B cell (primary cell): ENCODE results near the gene TMEM131. TPM values are rescaled to one million over a fixed set of nuclear protein-coding genes. Genes with fewer than 3 reads are reported as not detected.

Experiments
- ATAC-seq: fragments of 200-7000 bp; cut with Tn5 transposase; one replicate; pipeline ENCODE4 v1.10.0; 2021; ENCODE audit warnings: low read depth, mild to moderate bottlenecking, moderate number of reproducible peaks, moderate library complexity
- CTCF ChIA-PET: fragments of 350-600 bp; sonication (Branson Sonifier 250); formaldehyde crosslinking; loops from one replicate; lab custom pipeline; 2021; ENCODE audit warnings: antibody characterized with exemption, inconsistent platforms; lab: Charles Lee
- POLR2A ChIA-PET: fragments of 350-600 bp; sonication (Branson Sonifier 250); formaldehyde crosslinking; loops from one replicate; lab custom pipeline; 2021; ENCODE audit warnings: antibody characterized with exemption; lab: Charles Lee
- DNase-seq: peaks from one replicate; pipeline ENCODE4 v3.0.0; 2013
- H2AFZ ChIP-seq: 2 replicates; pipeline ENCODE4 v1.6.1; 2012; ENCODE audit warnings: mild to moderate bottlenecking, low read depth, low read length; ENCODE audit not compliant: insufficient read depth, poor library complexity, severe bottlenecking
- H3K27ac ChIP-seq, 2 donors: 1 replicate in 1 of 2; 2 replicates in 1 of 2; pipeline ENCODE4 v1.5.1; 2012 to 2013; ENCODE audit warnings: low read length in 2 of 2, mild to moderate bottlenecking in 2 of 2, moderate library complexity in 1 of 2
- H3K27me3 ChIP-seq, 4 experiments: fragments of 200-600 bp in 1 of 4; sonication (generic) in 1 of 4; replicated peaks in 1 of 4; 1 replicate in 2 of 4; 2 replicates in 2 of 4; pipeline versions ENCODE4 v1.6.1 to v1.7.0; 2013 to 2016; ENCODE audit warnings: low read length in 3 of 4, mild to moderate bottlenecking in 2 of 4, mixed read lengths in 1 of 4, moderate library complexity in 1 of 4; ENCODE audit not compliant: insufficient read depth in 4 of 4, control insufficient read depth in 3 of 4; ENCODE audit errors: control extremely low read depth in 1 of 4
- H3K36me3 ChIP-seq, 2 experiments: replicated peaks in 1 of 2; 1 replicate in 1 of 2; 2 replicates in 1 of 2; pipeline versions ENCODE4 v1.6.1 to v1.7.1; 2013; ENCODE audit warnings: low read length in 1 of 2; ENCODE audit not compliant: insufficient read depth in 2 of 2, control insufficient read depth in 1 of 2; ENCODE audit errors: control extremely low read depth in 1 of 2, extremely low read depth in 1 of 2
- H3K4me1 ChIP-seq, 2 donors: fragments of 200-600 bp in 1 of 2; sonication (generic) in 1 of 2; 1 replicate in 1 of 2; 2 replicates in 1 of 2; pipeline versions ENCODE4 v1.5.1 to v1.6.1; 2013 to 2017; ENCODE audit warnings: low read length in 2 of 2; ENCODE audit not compliant: control insufficient read depth in 2 of 2, insufficient read depth in 2 of 2
- H3K4me2 ChIP-seq: replicated peaks from 2 replicates; pipeline ENCODE3; 2012; ENCODE audit warnings: mild to moderate bottlenecking, low read depth, low read length; ENCODE audit not compliant: poor library complexity, severe bottlenecking
- H3K4me3 ChIP-seq, 5 experiments: fragments of 200-600 bp in 1 of 5; sonication (generic) in 1 of 5; 1 replicate in 3 of 5; 2 replicates in 2 of 5; pipeline versions ENCODE4 v1.5.1 to v1.7.0; 2011 to 2016; ENCODE audit warnings: low read length in 4 of 5, mild to moderate bottlenecking in 4 of 5, low read depth in 2 of 5, control low read depth in 1 of 5, moderate library complexity in 1 of 5; ENCODE audit not compliant: insufficient read depth in 1 of 5; ENCODE audit errors: control extremely low read depth in 1 of 5, extremely low read depth in 1 of 5
- H3K79me2 ChIP-seq: fragments of 200-600 bp; sonication (generic); one replicate; pipeline ENCODE4 v1.6.0; 2016; ENCODE audit warnings: low read length; ENCODE audit not compliant: control insufficient read depth, insufficient read depth
- H3K9ac ChIP-seq: fragments of 200-600 bp; sonication (generic); 2 replicates; pipeline ENCODE4 v1.6.1; 2017; ENCODE audit warnings: mild to moderate bottlenecking, low read length, moderate library complexity
- H3K9me3 ChIP-seq, 3 donors: one replicate each; pipeline versions ENCODE4 v1.6.1 to v1.7.1; 2013; ENCODE audit warnings: low read length in 2 of 3; ENCODE audit not compliant: control insufficient read depth in 2 of 3, insufficient read depth in 1 of 3; ENCODE audit errors: control extremely low read depth in 1 of 3
- H4K20me1 ChIP-seq: 2 replicates; pipeline ENCODE4 v1.6.0; 2012; ENCODE audit warnings: mild to moderate bottlenecking, low read length; ENCODE audit not compliant: insufficient read depth, control insufficient read depth, poor library complexity, severe bottlenecking
- H3K27ac Mint-ChIP-seq: one replicate; pipeline ENCODE4 v1.8.0; 2021; ENCODE audit warnings: mixed read lengths
- H3K27me3 Mint-ChIP-seq: one replicate; pipeline ENCODE4 v1.8.0; 2021; ENCODE audit warnings: mixed read lengths
- H3K4me1 Mint-ChIP-seq: one replicate; pipeline ENCODE4 v1.8.0; 2021; ENCODE audit warnings: mixed read lengths
- H3K4me3 Mint-ChIP-seq: one replicate; pipeline ENCODE4 v1.8.0; 2021; ENCODE audit warnings: mixed read lengths
- H3K9me3 Mint-ChIP-seq: one replicate; pipeline ENCODE4 v1.8.0; 2022; ENCODE audit warnings: mixed read lengths; ENCODE audit not compliant: insufficient read depth
- CTCF ChIP-seq: fragments of 200-600 bp; IDR thresholded peaks from one replicate; pipeline ENCODE4 v1.8.0; 2022; ENCODE audit warnings: antibody characterized with exemption, mild to moderate bottlenecking
- EZH2 ChIP-seq: IDR thresholded peaks from 2 replicates; pipeline ENCODE4 v1.6.1; 2012; ENCODE audit warnings: borderline replicate concordance, low read depth, mild to moderate bottlenecking, moderate library complexity, low read length; ENCODE audit not compliant: insufficient read depth, poor library complexity, severe bottlenecking
- WGBS: methylation state at CpG from one replicate; pipeline ENCODE4 v1.1.5; 2013; ENCODE audit warnings: missing lambda C conversion rate; ENCODE audit not compliant: insufficient coverage; 5-methylcytosine and 5-hydroxymethylcytosine counted together
- intact Hi-C: fragments of 100-400 bp; cut with micrococcal nuclease; formaldehyde crosslinking; loops from one replicate; pipeline ENCODE4 v1.10.0; 2022
- polyA plus RNA-seq: library from polyadenylated mRNA; depleted of rRNA; stranded (reverse); fragments of >200 nt; gene quantifications from 2 replicates; pipeline ENCODE4 v1.2.3, GENCODE V29; 2012
- total RNA-seq, 2 donors: library from RNA; stranded (reverse); fragments of 120-200 nt in 1 of 2; gene quantifications; 1 replicate in 1 of 2; 2 replicates in 1 of 2; pipeline versions ENCODE4 v1.2.3 to v1.2.4, GENCODE V29; 2013 to 2022

The TMEM131 gene
- total and polyA plus RNA-seq, 2 donors (not counting 1 experiment from before 2014, with no cell fraction given): 24.3 to 101 TPM

- Histone ChIP-seq H3K4me2 (no peak overlapping the region), H3K4me1 (peaks cover 8 to 14% of the 10 kb centered on the region in 2 donors), H3K36me3 (no peaks in the 10 kb centered on the region), H4K20me1 (no peaks in the 10 kb centered on the region), H3K4me3 (no peak overlapping the region), H3K27ac (no peak overlapping the region), H3K9me3 (no peaks in the 10 kb centered on the region), H3K79me2 (peaks cover 30% of the 10 kb centered on the region), H2AFZ (no peak overlapping the region), H3K9ac (no peak overlapping the region), H3K27me3 (no peaks in the 10 kb centered on the region)
- intact Hi-C loops: loop anchor here (5.0 kb wide), 1 partner anchor 351 kb away; the partner anchor contains the start of gene COX5B
- DNase-seq (no peak), ATAC-seq (no peak)
- no peaks in the 10 kb centered on the region for H3K9me3 Mint-ChIP-seq
- POLR2A ChIA-PET: no interaction called here
- peaks cover 19% of the 10 kb centered on the region for H3K4me1 Mint-ChIP-seq
- no peak overlapping the region for H3K4me3 Mint-ChIP-seq
- 91% methylated on average over 1 of the region's 1 CpG for WGBS
- no peak overlapping the region for H3K27ac Mint-ChIP-seq
- CTCF ChIA-PET: no interaction called here
- TF ChIP-seq EZH2 (no peak), CTCF (no peak)
- no peaks in the 10 kb centered on the region for H3K27me3 Mint-ChIP-seq
Measured at GRCh38 chr2:97998431-97999005, 2.8 kb upstream of the TMEM131 start.

DNA sequence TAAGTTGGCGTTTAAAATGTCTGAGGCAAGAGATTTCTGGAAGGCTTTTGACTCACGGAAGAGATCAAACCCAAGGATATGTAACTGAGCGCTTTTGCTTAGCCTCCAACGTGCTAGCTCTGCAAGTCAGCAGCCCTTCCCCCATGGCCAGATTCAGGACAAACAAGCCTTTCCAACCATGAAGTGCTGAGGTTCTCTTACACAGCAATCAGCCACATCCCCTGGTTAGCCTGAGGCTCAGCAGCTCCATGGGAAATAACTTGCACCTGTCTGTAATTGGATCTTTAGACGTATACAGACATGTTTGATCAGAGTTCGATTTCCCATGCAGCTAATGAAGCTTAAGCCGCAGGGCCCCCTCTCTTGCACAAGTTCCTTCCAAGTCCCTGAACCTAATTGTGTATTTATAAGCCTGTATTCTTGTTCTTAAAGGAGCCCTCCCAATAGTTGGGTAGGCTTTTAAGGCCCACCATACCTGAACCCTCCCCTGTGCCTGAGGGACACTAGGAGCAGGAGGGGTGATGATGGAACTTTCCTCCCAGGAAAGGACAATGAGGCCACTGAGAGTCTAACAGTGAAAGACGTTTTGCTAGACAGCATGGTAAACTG lies 2.1 kb upstream of the TMEM131 start:
- H4K20me1 ChIP-seq: peaks cover 6% of the 10 kb centered on the region
- H3K4me1 ChIP-seq: peaks cover 14 to 20% of the 10 kb centered on the region in 2 donors
- Mint-ChIP-seq H3K27ac (no peak overlapping the region), H3K9me3 (no peaks in the 10 kb centered on the region), H3K4me1 (peaks cover 25% of the 10 kb centered on the region), H3K4me3 (no peak overlapping the region), H3K27me3 (no peaks in the 10 kb centered on the region)
- ATAC-seq (no peak), DNase-seq (no peak)
- no peaks in the 10 kb centered on the region for H3K27me3 ChIP-seq
- POLR2A ChIA-PET: interaction anchor here (1.1 kb wide), 1 partner anchor 15 kb away, joined by 5 read pairs; no protein-coding TSS in a partner anchor
- no peaks in the 10 kb centered on the region for H3K9me3 ChIP-seq
- no peak overlapping the region for H3K9ac ChIP-seq
- H2AFZ ChIP-seq: no peak overlapping the region
- no peak overlapping the region for H3K4me3 ChIP-seq
- 94% methylated on average over 6 of the region's 8 CpGs for WGBS
- CTCF ChIA-PET: interaction anchor here (1.6 to 2.2 kb wide), 2 partner anchors 15 to 191 kb away, joined by 7 to 8 read pairs; no protein-coding TSS in a partner anchor
- intact Hi-C loops: loop anchor here (5.0 kb wide), 1 partner anchor 351 kb away; the partner anchor contains the start of gene COX5B
- no peaks in the 10 kb centered on the region for H3K36me3 ChIP-seq
- TF ChIP-seq EZH2: no peak
- TF ChIP-seq CTCF: no peak
- H3K79me2 ChIP-seq: peaks cover 37% of the 10 kb centered on the region
- no peak overlapping the region for H3K27ac ChIP-seq
- no peak overlapping the region for H3K4me2 ChIP-seq
